Measurements from ENCODE around the gene IFNAR1.

GRCh38 chr21:33387294-33387693 is 62.5 kb downstream of the IFNAR1 start:
- no peak for TF ChIP-seq CTCF (IDR thresholded peaks at IDR 0.05)
- no peak for TF ChIP-seq POLR2A (IDR thresholded peaks at IDR 0.05)
